Activated T-helper 1 cell treated with anti-CD3 and anti-CD28 coated beads, Interleukin-12 subunit alpha, Interleukin-12 subunit beta, Interleukin-2, Interleukin-4 antibody, amounts not matched to agents 30 ng/mL and 10 ng/mL and 1 ng/mL, durations not matched to agents 14 hours and 24 hours and 36 hours (primary cell): Measurements from ENCODE around the gene ZMYND15. TPM values are rescaled to one million over a fixed set of nuclear protein-coding genes. Genes with fewer than 3 reads are reported as not detected.
A peak's percentile ranks its signal among the peaks of the same experiment; 100 is the strongest.

Experiments used
- DNase-seq: peaks from one replicate; pipeline ENCODE4 v3.0.0; 2021; ENCODE audit warnings: low spot score
- H3K27ac Mint-ChIP-seq: one replicate; pipeline ENCODE4 v1.8.0; 2021; ENCODE audit warnings: mild to moderate bottlenecking, mixed read lengths
- H3K27me3 Mint-ChIP-seq: one replicate; pipeline ENCODE4 v1.8.0; 2022; ENCODE audit warnings: mild to moderate bottlenecking, moderate library complexity, mixed read lengths; ENCODE audit not compliant: insufficient read depth
- H3K36me3 Mint-ChIP-seq: one replicate; pipeline ENCODE4 v1.8.0; 2021; ENCODE audit warnings: low read depth, mixed read lengths
- H3K4me1 Mint-ChIP-seq: one replicate; pipeline ENCODE4 v1.8.0; 2021; ENCODE audit warnings: low read depth, mixed read lengths
- H3K4me3 Mint-ChIP-seq: one replicate; pipeline ENCODE4 v1.8.0; 2021; ENCODE audit warnings: mild to moderate bottlenecking, moderate library complexity, mixed read lengths
- H3K9me3 Mint-ChIP-seq: one replicate; pipeline ENCODE4 v1.8.0; 2021; ENCODE audit warnings: mixed read lengths
- intact Hi-C: fragments of 100-400 bp; cut with micrococcal nuclease; formaldehyde crosslinking; loops from one replicate; pipeline ENCODE4 v1.15.1; 2024
- total RNA-seq: library from RNA; stranded (reverse); gene quantifications from 2 replicates; pipeline ENCODE4 v1.2.3, GENCODE V29; 2022

Gene ZMYND15
- total RNA-seq, 1 donor from 2014 or later, result 0.18 TPM

DNA sequence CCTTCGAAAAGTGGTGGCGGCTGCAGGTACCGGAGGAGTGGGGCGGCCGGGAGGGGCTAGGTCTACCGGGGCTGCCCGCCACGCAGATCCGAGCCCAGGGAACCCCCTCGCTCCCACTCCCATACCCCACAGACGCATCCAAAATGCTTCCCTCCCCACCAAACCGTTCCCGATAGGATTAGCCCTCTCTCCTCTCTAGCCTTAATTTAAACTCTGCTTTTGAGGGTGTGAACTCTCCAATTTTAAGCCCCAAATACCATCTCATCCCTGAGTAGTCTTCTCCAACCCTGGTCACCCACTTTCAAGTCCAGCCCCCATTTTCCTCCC, 355 bp downstream of the ZMYND15 start:
- DNase-seq, result no peak
- H3K4me3 Mint-ChIP-seq, result peak overlapping the region; percentile 76
- H3K9me3 Mint-ChIP-seq, result no peaks in the 10 kb centered on the region
- intact Hi-C loops, result no loop called here
- peaks cover 4% of the 10 kb centered on the region for H3K36me3 Mint-ChIP-seq
- H3K27me3 Mint-ChIP-seq, result peaks cover 28% of the 10 kb centered on the region
- H3K27ac Mint-ChIP-seq, result peak overlapping the region; percentile 49
- peaks cover 15% of the 10 kb centered on the region for H3K4me1 Mint-ChIP-seq

DNA sequence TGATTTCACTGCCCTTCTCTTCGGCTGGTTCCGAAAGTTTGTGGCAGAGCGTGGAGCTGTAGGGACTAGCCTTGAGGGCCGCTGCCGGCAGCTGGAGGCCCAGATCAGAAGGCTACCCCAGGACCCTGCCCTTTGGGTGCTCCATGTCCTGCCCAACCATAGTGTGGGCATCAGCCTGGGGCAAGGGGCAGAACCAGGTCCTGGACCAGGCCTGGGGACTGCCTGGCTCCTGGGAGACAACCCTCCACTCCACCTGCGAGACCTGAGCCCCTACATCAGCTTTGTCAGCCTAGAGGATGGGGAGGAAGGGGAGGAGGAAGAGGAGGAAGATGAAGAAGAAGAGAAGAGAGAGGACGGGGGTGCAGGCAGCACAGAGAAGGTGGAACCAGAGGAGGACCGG, 951 bp downstream of the ZMYND15 start:
- Mint-ChIP-seq H3K27me3 (peaks cover 28% of the 10 kb centered on the region), H3K27ac (peak overlapping the region; percentile 49), H3K9me3 (no peaks in the 10 kb centered on the region), H3K36me3 (peaks cover 4% of the 10 kb centered on the region), H3K4me1 (peaks cover 15% of the 10 kb centered on the region), H3K4me3 (peak overlapping the region; percentile 76)
- intact Hi-C loops, result no loop called here
- no peak for DNase-seq

DNA sequence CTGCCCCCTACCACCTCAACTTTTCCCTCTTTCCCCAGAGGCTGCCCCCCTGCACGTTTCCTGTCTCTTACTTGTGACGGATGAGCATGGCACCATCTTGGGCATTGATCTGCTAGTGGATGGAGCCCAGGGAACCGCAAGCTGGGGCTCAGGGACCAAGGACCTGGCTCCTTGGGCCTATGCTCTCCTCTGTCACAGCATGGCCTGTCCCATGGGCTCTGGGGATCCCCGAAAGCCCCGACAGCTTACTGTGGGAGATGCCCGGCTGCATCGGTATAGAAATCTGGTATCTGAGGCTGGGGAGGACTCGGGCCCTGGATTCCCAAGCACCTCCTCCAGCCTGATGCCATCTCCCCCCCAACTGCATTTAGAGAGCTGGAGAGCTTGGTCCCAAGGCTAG, 1.9 kb downstream of the ZMYND15 start:
- H3K4me3 Mint-ChIP-seq, result peak overlapping the region; percentile 56
- no peak for DNase-seq
- H3K9me3 Mint-ChIP-seq, result no peaks in the 10 kb centered on the region
- no peak overlapping the region for H3K27ac Mint-ChIP-seq
- H3K4me1 Mint-ChIP-seq, result peaks cover 10% of the 10 kb centered on the region
- H3K27me3 Mint-ChIP-seq, result peaks cover 28% of the 10 kb centered on the region
- intact Hi-C loops, result no loop called here
- H3K36me3 Mint-ChIP-seq, result peaks cover 1% of the 10 kb centered on the region

DNA sequence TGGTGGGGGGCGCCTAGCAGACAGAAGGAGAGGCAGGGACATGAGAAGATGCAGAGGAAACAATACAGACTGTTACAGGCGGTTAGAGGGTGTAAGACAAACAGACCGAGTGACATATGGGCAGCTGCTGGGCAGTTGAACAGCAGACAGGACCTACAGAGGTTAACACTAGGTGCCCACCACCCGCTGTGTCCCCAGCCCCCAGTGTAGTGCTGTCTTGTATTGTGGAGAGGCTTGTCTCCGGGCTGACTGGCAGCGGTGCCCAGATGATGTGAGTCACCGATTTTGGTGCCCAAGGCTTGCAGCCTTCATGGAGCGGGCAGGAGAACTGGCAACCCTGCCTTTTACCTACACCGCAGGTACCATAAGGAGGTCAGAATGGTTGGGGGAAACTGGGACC, 2.5 kb downstream of the ZMYND15 start:
- DNase-seq, result no peak
- Mint-ChIP-seq H3K9me3 (no peaks in the 10 kb centered on the region), H3K4me1 (peaks cover 13% of the 10 kb centered on the region), H3K27me3 (peaks cover 28% of the 10 kb centered on the region), H3K27ac (no peak overlapping the region), H3K36me3 (peaks cover 1% of the 10 kb centered on the region), H3K4me3 (no peak overlapping the region)
- intact Hi-C loops, result no loop called here

DNA sequence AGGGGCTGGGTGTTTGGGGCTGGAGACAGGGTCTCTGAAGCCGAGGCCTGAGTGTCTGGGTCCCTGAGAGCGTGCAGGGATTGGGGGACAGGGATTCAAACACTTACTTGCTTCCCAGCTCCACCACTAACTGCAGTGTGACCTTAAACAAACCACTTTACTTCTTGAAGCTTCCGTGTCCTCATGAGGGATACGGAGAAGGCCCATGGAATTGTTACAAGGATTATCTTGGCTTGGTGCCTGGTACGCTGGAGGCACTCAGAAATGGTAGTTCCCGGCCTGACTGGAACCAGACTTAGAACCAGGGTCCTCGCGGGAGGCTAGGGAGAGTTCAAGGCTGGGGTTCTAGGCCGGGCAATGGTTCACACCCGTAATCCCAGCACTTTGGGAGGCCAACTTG, 3.0 kb downstream of the ZMYND15 start:
- Mint-ChIP-seq H3K9me3 (no peaks in the 10 kb centered on the region), H3K36me3 (peaks cover 1% of the 10 kb centered on the region), H3K4me1 (peaks cover 15% of the 10 kb centered on the region), H3K27ac (no peak overlapping the region), H3K4me3 (no peak overlapping the region), H3K27me3 (peaks cover 28% of the 10 kb centered on the region)
- intact Hi-C loops, result no loop called here
- DNase-seq, result no peak

DNA sequence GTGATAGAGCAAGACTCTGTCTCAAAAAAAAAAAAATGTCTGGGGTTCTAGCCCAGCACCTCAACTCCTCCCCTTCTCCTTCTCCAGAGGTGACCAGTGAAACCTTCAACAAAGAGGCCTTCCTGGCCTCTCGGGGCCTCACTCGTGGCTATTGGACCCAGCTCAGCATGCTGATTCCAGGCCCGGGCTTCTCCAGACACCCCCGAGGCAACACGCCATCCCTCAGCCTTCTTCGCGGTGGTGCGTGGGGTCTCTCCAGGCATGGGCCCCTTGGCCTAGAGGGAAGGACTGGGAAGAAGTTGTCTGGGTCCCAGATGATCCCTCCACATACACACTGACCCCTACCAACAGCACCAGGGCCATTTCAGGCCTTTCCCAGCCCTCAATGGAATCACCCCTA, 3.6 kb downstream of the ZMYND15 start:
- Mint-ChIP-seq H3K9me3 (no peaks in the 10 kb centered on the region), H3K27ac (no peak overlapping the region), H3K4me3 (no peak overlapping the region), H3K36me3 (peaks cover 1% of the 10 kb centered on the region), H3K27me3 (peaks cover 25% of the 10 kb centered on the region), H3K4me1 (peaks cover 20% of the 10 kb centered on the region)
- DNase-seq, result no peak
- intact Hi-C loops, result no loop called here

DNA sequence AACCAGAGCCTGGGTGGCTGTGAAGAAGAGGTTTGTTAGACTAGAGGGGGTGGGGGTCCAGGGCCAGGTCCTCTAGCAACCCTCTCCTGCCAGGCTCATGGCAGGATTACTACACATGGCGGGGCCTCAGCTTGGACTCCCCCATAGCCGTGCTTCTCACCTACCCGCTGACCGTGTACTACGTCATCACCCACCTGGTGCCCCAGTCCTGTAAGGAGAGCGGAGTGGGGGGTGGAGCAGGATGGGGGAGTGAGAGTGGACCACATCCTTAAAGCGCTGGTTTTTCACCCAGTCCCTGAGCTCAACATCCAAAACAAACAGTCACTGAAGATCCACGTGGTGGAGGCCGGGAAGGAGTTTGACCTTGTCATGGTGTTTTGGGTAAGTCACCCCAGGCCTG, 4.3 kb downstream of the ZMYND15 start:
- Mint-ChIP-seq H3K4me1 (peaks cover 20% of the 10 kb centered on the region), H3K27me3 (peaks cover 19% of the 10 kb centered on the region), H3K4me3 (no peak overlapping the region), H3K36me3 (no peaks in the 10 kb centered on the region), H3K9me3 (no peaks in the 10 kb centered on the region), H3K27ac (no peak overlapping the region)
- no peak for DNase-seq
- intact Hi-C loops, result no loop called here

DNA sequence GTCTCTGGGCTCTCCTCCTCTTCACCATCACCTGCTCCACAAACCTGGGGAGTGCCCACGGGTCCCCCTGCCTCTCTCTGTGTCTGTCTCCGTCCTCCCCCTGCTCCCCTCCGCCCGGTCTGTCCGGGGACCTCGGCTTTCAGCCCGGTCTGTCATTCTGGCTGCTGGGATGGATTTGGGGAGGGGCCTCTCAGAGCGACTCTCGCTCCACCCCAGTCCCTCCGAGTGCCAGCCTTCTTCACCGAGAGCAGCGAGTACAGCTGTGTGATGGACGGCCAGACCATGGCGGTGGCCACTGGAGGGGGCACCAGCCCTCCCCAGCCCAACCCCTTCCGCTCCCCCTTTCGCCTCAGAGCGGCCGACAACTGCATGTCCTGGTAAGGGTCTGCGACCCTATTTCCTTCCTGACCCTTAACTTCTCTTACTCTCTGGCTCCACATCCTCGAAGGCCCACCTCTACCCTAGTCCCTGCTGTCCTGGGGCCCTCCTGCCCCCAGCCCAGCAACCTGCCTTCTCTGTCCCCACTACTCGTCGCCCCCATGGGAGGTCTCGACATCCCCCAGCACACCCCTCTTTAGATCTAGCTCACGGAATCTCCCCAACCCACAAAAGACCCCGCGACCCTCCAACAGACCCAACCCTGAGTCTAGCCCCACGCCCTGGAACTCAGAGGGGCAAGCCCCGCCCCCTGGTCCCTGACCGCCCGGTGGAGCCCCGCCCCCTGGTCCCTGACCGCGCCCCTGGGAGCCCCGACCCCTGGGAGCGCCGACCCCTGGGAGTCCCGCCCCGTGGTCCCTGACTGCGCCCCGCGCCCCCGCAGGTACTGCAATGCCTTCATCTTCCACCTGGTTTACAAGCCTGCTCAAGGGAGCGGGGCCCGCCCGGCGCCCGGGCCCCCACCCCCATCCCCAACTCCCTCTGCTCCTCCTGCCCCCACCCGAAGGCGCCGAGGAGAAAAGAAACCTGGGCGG, 5.7 kb downstream of the ZMYND15 start:
- Mint-ChIP-seq H3K27me3 (peaks cover 20% of the 10 kb centered on the region), H3K4me3 (no peak overlapping the region), H3K9me3 (no peaks in the 10 kb centered on the region), H3K4me1 (peaks cover 21% of the 10 kb centered on the region), H3K36me3 (no peaks in the 10 kb centered on the region), H3K27ac (no peak overlapping the region)
- intact Hi-C loops, result no loop called here
- DNase-seq, result no peak

DNA sequence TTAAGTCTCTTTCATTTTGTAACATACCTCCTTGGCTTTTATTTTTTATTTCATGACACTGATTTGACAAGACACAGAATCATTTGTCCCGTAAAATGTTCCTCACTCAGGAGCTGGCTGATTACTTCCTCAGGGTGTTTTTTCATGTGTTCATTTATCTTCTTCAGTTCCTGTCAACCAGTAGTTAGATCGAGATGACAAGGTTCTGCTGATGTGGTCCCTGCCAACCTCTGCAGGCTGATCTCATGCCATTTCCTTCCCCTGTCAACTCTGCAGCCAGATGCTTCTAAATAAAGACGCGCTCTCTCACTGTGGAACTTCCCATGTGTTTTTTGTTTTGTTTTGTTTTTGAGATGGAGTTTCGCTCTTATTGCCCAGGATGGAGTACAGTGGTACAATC, 8.2 kb downstream of the ZMYND15 start:
- Mint-ChIP-seq H3K27ac (peak overlapping the region; percentile 81), H3K4me3 (peak overlapping the region; percentile 72), H3K36me3 (no peaks in the 10 kb centered on the region), H3K9me3 (no peaks in the 10 kb centered on the region), H3K27me3 (peaks cover 13% of the 10 kb centered on the region), H3K4me1 (peaks cover 21% of the 10 kb centered on the region)
- intact Hi-C loops, result no loop called here
- DNase-seq, result peak; percentile 47

DNA sequence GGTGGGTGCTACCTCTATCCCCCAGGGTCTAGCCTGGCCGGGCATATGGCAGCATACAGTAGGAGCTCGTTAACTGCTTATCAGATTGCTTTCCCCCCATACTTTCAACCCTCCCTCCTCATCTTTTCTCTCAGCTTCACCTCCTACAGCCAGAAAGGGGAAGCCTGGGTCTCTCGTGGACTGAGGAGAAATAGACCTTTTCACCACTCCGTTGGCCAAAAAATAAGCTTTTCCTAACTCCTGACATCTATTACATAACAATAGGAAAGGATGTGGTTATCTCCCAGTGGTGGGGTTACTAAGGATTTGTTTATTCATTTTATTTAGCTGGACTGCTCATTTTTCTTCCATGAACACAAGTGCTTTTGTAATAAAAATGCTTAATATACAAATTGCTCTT, 9.1 kb downstream of the ZMYND15 start:
- peak overlapping the region; percentile 17 for H3K4me3 Mint-ChIP-seq

DNA sequence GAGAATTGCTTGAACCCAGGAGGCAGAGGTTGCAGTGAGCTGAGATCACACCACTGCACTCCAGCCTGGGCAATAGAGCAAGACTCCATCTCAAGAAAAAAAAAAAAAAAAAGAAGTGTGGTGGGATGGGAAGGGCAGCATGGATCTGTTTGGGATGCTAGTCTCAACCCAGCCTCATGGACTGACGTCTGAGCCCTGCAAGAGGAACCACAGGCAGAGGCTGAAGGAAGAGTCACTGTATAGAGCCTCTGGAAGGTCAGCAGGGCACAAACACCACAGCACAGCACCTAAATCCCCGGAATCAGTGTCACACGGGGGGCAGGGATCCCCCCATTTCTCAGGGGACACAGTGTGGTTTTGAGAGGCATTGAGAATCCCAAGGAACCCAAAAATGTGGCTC, 11.0 kb downstream of the ZMYND15 start:
- Mint-ChIP-seq H3K4me1 (peaks cover 21% of the 10 kb centered on the region), H3K9me3 (no peaks in the 10 kb centered on the region), H3K4me3 (no peak overlapping the region), H3K36me3 (no peaks in the 10 kb centered on the region), H3K27me3 (peaks cover 17% of the 10 kb centered on the region), H3K27ac (no peak overlapping the region)
- no peak for DNase-seq
- intact Hi-C loops, result no loop called here

More for the DNA sequence above, 9.1 kb downstream of the ZMYND15 start:
- Mint-ChIP-seq H3K9me3 (no peaks in the 10 kb centered on the region), H3K27me3 (peaks cover 13% of the 10 kb centered on the region), H3K36me3 (no peaks in the 10 kb centered on the region), H3K4me1 (peaks cover 21% of the 10 kb centered on the region), H3K27ac (no peak overlapping the region)
- intact Hi-C loops, result no loop called here
- DNase-seq, result no peak

DNA sequence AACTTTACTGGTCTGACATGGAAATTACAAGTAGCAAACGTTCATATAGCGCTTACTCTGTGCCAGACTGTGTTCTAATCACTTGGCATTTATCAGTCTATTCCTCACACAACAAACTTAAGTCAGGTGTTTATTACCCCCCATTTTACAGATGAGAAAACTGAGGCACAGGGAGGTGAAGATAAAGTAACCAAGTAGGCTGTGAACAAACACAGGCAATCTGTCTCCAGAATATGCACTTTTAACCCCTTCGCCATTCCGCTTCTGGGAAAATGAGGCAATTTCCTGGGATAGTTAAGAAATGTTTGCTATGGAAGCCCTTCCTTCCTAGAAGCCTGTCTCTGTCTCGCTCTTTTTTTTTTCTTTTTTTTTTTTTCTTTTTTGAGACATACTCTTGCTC, 12.3 kb downstream of the ZMYND15 start:
- H3K36me3 Mint-ChIP-seq, result no peaks in the 10 kb centered on the region
- no peaks in the 10 kb centered on the region for H3K9me3 Mint-ChIP-seq

DNA sequence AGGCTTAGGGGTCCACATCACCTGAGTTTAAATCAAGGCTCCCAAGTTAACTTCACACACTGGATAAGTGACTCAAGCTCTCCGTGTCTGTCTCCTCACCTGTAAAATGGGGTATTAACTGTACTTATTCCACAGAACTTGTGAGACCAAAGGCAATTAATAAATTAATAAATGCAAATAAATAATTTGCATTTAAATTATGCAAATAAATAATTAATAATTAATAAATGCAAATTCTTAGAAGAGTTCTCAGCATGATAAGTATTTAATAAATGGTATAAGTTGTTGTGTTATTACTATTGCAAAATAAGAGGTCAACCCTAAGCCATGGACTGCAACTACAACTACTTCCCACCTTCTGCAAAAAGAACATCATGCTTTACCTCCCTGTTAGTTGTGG, 13.8 kb downstream of the ZMYND15 start:
- Mint-ChIP-seq H3K4me1 (peaks cover 6% of the 10 kb centered on the region), H3K36me3 (no peaks in the 10 kb centered on the region), H3K4me3 (no peak overlapping the region), H3K27ac (no peak overlapping the region), H3K9me3 (no peaks in the 10 kb centered on the region), H3K27me3 (peaks cover 26% of the 10 kb centered on the region)
- DNase-seq, result no peak
- intact Hi-C loops, result no loop called here

More for the DNA sequence above, 12.3 kb downstream of the ZMYND15 start:
- Mint-ChIP-seq H3K4me3 (no peak overlapping the region), H3K4me1 (peaks cover 16% of the 10 kb centered on the region), H3K27me3 (peaks cover 17% of the 10 kb centered on the region), H3K27ac (no peak overlapping the region)
- DNase-seq, result no peak
- intact Hi-C loops, result no loop called here
